ENCODE results near the gene KANSL1L.

DNA sequence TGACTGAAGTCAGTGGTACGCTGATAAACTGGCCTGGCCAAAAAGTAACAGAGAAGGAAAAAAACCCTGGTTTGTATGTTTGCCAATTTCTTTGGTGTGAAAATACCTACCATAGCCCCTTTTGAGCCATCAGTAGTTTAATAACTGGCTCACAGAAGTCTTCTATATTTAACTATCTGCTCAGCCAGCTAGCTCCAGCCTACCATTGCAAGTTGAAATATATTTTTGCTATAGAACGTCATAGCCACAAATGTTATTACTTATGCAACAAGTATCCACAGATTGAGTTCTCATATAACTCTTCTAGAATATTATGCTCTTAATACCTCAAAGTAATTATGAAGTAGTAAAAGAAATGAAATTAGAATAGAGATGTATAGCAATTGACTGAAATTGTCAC is 143.6 kb downstream of the KANSL1L start:
- TF ChIP-seq EZH2 (IDR thresholded peaks at IDR 0.05) (no peak), POLR2AphosphoS5 (IDR thresholded peaks at IDR 0.05; ENCODE audit: borderline replicate concordance, low read depth, low read length) (no peak), FOXP2 (optimal IDR thresholded peaks at IDR 0.05; ENCODE audit: control extremely low read depth, extremely low read length, insufficient read depth) (no peak)

All from SK-N-MC (cell line).